HCT116 (cell line): ENCODE measurements around the gene ORMDL1.

ENCODE experiments used
- ELF1 ChIP-seq: IDR thresholded peaks from 2 replicates; pipeline ENCODE4 v1.6.1; 2012; ENCODE audit warnings: low read depth, borderline replicate concordance
- POLR2A ChIP-seq: IDR thresholded peaks from 2 replicates; pipeline ENCODE4 v1.7.0; 2011; ENCODE audit warnings: borderline replicate concordance; ENCODE audit not compliant: insufficient read depth, insufficient read length; ENCODE audit errors: extremely low read depth
- TF ChIP-seq, protein P1 (sequence below), 3 experiments: fragments of 200-600 bp in 1 of 3; sonication (generic) in 1 of 3; IDR thresholded peaks in 2 of 3; conservative IDR thresholded peaks in 1 of 3; 2 replicates each; pipeline ENCODE4 v1.5.1; 2012 to 2017; ENCODE audit warnings: low read depth in 2 of 3, low read length in 2 of 3, antibody characterized with exemption in 1 of 3, borderline replicate concordance in 1 of 3, control low read depth in 1 of 3, mild to moderate bottlenecking in 1 of 3, mixed read lengths in 1 of 3, mixed run types in 1 of 3, moderate library complexity in 1 of 3; ENCODE audit not compliant: insufficient read depth in 1 of 3

DNA sequence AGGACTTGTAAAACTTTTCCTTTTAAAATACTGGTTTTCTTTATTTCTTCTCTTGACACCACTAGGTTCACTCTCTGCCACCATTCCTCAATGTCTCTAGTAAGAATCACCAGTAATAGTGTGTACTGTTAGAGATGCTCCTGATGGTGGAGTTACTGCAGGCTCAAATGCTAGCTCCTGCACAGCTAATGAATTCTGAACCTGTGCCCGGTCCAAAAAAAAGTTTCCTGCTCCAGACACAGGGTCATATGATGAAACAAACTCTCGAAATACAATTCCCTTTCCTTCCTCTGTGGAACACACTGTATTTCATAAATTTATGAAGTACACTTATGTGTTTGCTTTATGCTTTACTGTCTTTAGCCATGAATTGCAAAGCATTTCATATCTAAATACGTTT lies 19.3 kb upstream of the ORMDL1 start:
- TF ChIP-seq ELF1, result no peak
- TF ChIP-seq, protein P1, sequence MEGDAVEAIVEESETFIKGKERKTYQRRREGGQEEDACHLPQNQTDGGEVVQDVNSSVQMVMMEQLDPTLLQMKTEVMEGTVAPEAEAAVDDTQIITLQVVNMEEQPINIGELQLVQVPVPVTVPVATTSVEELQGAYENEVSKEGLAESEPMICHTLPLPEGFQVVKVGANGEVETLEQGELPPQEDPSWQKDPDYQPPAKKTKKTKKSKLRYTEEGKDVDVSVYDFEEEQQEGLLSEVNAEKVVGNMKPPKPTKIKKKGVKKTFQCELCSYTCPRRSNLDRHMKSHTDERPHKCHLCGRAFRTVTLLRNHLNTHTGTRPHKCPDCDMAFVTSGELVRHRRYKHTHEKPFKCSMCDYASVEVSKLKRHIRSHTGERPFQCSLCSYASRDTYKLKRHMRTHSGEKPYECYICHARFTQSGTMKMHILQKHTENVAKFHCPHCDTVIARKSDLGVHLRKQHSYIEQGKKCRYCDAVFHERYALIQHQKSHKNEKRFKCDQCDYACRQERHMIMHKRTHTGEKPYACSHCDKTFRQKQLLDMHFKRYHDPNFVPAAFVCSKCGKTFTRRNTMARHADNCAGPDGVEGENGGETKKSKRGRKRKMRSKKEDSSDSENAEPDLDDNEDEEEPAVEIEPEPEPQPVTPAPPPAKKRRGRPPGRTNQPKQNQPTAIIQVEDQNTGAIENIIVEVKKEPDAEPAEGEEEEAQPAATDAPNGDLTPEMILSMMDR (IDR thresholded peaks at IDR 0.05 in 2 of 3, conservative IDR thresholded peaks at IDR 0.05 in 1 of 3; ENCODE audit: borderline replicate concordance in 1 of 3, insufficient read depth in 1 of 3, low read depth in 2 of 3, low read length in 2 of 3), result no peak
- TF ChIP-seq POLR2A, result no peak
